Activated CD4-positive, alpha-beta T cell treated with anti-CD3 and anti-CD28 coated beads for 24 hours (primary cell): ENCODE data around the gene KDSR.

Source experiments
- DNase-seq, 2 donors: peaks; one replicate each; pipeline ENCODE4 v3.0.0-alpha.2; 2020; ENCODE audit warnings: low read depth in 2 of 2

KDSR gene

GRCh38 chr18:63321291-63321690, 45.7 kb downstream of the KDSR start:
- no peak for DNase-seq

GRCh38 chr18:63320975-63321265, 46.1 kb downstream of the KDSR start:
- DNase-seq: no peak

- DNase-seq: peak; percentile 70 to 77
Observed at GRCh38 chr18:63320123-63320974, 46.7 kb downstream of the KDSR start.

- DNase-seq: no peak
Observed at GRCh38 chr18:63319383-63320122, 47.5 kb downstream of the KDSR start, which contains the start of gene BCL2. TSS of gene BCL2 (minus strand) at chr18:63319769.

GRCh38 chr18:63318889-63319382, 48.1 kb downstream of the KDSR start:
- DNase-seq: no peak

GRCh38 chr18:63317982-63318888, 48.8 kb downstream of the KDSR start:
- DNase-seq: peak; percentile 70

GRCh38 chr18:63317556-63317946, 49.5 kb downstream of the KDSR start:
- no peak for DNase-seq

- no peak for DNase-seq
Observed at GRCh38 chr18:63316612-63317555, 50.1 kb downstream of the KDSR start.

- no peak for DNase-seq
Observed at GRCh38 chr18:63315876-63316275, 51.1 kb downstream of the KDSR start.

- no peak for DNase-seq
Observed at GRCh38 chr18:63315131-63315662, 51.8 kb downstream of the KDSR start.

- DNase-seq: no peak
Observed at GRCh38 chr18:63314062-63314790, 52.8 kb downstream of the KDSR start.

- no peak for DNase-seq
Observed at GRCh38 chr18:63313396-63313917, 53.5 kb downstream of the KDSR start.

GRCh38 chr18:63312737-63313395, 54.1 kb downstream of the KDSR start:
- no peak for DNase-seq

- DNase-seq: no peak
Observed at GRCh38 chr18:63312019-63312409, 55.0 kb downstream of the KDSR start.

- DNase-seq: no peak
Observed at GRCh38 chr18:63311118-63312018, 55.6 kb downstream of the KDSR start.

GRCh38 chr18:63309422-63309821, 57.6 kb downstream of the KDSR start:
- DNase-seq: no peak

GRCh38 chr18:63307551-63308200, 59.3 kb downstream of the KDSR start:
- no peak for DNase-seq
